CD4-positive, alpha-beta T cell treated with Interferon alpha-2 for 1 hour (primary cell): ENCODE measurements around the gene AGAP1.
"Not testable (repeated sequence)": the region's sequence is repeated elsewhere in the genome, so short reads cannot be mapped to it uniquely, and the experiment has no call there.

Source experiments
- DNase-seq, 2 donors: peaks; one replicate each; pipeline ENCODE4 v3.0.0-alpha.2; 2020 to 2022

Gene AGAP1

DNA sequence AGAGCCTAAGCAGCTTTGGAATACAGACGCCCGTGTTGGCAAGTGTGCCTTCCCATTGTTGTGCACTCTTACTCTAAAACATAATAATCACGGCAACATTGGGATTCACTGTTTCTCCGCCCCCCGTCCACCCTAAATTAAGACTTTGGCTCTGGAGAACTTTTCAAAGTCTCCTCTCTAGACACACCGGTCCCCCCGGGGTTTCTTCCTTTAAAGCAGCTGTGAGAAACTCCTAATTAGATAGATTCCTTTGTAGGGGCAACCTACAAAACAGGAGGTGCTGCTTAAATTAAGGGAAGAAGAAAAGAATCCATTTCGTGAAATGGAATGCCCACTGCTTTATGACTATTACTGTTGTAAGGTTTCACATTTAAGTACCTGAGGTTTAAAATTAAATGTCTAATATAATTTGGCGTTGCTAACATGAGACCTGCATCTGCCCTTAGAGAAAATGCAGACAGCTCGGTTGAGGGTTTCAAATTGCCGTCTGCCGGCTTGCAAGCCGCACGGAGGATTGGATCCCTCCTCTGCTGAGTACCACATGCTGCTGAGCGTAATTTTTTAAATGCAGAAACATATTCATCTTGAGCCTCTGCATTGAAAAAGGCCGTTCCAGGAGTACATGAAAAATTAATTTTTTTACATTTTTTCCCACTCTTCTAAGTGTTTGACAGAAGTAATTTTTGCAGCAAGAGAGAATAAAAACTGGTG is 441.1 kb downstream of the AGAP1 start:
- DNase-seq: no peak

DNA sequence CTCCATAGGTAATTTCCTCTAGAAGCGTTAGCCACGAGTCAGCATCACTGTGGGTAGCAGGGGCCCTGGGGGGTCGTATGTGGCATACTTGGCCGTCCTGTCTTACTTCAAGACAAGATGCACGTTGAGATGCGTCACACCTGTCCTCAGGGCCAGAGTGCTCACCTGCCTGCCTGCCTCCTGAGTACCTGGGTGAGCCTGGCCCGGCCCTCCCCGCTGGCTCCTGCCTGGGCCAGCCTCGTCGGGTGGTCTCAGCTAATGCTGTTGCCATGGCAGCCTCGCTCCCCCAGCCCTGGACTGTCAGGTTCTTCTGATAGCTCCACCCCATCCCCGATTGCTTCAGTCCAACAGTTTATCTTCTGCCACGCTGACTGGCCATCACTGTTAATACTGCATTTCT is 441.9 kb downstream of the AGAP1 start:
- no peak for DNase-seq

DNA sequence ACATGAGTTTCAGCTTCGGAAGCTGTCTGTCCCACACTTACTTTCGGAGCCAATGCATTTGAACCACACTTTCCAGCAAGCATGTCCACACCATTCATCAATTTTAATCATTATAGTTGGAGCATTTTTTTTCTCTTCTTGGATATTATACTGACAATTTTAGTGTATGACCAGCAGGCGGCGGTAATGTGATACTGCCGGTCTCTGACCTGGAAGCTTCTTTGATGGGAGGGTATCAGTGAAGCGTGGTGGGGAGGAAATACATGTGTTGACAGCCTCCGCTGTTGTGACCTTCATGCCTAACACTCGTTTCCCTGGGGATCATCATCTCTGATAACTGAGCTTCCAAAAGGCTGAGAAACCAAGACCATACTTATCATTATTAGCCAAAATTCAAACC is 442.6 kb downstream of the AGAP1 start:
- no peak for DNase-seq

DNA sequence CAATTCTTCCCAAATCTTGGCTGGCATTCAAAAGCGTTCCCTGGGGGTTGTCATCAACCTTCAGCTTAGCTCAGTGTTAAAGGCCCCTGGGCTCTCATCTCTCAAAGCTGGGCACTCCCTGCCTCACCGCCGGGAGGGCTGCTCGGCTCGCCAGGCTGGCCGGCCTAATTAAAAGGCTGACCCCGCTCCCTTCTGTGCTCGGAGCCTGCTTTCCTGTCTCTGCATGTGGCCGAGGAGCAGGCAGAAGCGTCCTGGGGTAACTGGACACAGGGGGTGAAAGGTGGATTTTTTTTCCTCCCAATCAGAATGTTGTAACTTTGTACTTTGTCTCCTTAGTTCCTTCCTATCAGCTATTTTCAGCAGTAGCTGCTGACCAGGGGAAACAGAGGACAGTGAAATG is 443.2 kb downstream of the AGAP1 start:
- DNase-seq: no peak

DNA sequence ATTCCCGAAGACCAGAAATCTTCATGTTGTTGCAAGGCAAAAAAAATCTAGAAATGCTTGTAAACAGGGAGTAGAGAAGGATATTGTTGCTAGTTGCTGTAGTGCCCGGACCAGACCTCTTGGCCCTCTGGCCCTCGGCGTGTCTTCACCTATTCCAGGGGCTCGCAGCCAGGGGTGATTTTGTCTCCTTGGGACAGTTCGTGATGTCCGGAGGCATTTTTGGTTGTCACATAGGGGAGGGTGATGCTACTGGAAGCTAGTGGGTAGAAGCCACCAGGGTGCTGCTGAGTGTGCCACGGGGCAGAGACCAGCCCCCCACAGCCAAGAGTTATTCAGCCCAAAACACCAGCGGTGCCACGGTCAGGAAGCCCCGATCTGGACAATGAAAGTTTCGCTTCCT is 443.7 kb downstream of the AGAP1 start:
- no peak for DNase-seq

DNA sequence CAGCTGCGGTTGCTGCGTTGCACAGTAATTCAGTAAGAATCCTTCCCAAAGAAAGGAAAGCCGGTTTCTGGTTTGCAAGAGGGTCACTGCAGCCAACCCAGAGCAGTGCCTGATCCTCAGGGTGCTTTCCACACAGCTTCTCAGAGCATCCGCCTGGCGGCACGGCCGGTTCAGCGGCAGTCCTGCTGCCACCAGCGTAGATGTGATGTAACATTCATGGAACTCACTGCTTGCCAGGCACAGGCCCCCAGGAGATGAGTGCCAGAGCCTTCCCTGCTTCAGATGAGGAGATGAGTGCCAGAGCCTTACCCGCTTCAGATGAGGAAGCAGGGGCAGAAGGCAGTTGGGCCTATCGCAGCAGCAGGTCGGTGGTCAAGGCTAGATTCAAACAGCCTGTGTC is 444.1 kb downstream of the AGAP1 start:
- no peak for DNase-seq

DNA sequence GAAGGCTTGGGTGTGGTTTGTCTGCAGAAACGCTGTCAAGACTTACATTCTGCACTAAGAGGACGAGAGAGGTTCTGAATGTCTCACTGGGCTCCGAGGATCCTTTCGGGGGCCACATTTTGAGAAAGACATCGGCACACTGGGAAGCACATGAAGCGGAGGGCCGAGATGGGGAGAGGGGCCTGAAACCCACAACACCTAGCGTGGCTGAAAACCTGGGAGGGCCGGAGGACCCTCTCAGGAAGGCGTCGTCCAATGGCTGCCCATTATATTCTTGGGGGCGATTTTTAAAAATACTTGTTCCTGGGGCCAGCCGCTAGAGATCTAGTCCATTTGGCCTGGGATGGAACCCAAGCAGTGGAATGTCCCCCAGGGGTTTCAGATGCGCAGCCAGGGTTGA is 444.8 kb downstream of the AGAP1 start:
- DNase-seq: no peak

DNA sequence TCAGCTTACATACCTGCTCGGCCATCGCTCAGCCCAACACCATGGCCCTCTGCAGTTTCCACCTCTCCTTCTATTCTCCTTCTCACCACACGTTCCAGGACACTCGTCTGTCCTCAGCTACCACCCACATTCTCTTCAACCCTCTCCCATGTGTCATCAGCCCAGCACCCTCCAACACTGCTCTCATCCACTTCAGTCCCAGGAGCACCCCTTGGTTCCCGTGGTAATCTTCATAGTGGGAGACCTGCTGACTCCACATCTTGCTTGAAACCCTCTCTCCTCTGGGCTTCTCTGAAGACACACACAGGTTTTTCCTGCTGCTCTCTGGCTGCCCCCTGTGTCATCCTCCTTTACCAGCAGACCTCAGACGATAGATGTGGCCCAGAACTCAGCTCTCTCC is 445.6 kb downstream of the AGAP1 start:
- no peak for DNase-seq

DNA sequence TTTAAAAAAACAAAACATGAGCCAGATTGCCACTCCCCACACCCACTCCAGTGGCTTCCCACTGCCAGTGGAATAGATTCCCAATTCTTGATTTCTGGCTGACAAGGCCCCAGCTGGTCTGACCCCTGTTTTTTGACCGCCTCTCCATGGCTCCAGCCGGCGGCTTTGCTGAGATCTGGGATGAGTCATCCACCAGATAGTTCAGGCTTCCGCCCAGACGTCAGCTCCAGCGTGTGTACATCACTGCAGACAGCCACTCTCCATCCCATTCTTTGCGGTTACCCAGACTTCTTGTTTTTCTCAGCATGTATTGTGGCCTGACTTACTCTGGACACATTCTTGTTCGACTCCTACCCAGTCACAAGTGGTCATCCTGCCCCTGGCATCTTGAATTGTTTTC is 446.5 kb downstream of the AGAP1 start:
- no peak for DNase-seq

DNA sequence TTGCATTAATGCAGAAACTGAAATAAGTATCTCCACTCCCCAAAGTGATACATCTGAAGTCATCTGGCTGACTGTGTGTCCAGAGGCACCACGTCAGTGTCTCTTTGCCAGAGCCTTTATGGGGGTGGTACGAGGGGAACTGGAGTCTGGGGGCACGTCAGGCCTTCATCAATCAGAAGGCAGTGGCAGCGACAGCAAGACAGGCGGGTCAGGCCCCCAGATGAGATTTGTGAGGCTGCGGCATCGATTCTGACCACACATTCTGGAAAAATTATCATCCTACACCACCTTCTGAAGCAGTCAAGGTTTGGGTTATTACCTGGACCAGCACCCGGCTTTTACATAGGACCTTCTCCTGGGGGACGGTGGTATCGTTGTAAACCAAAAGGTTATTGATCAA is 450.7 kb downstream of the AGAP1 start:
- no peak for DNase-seq

DNA sequence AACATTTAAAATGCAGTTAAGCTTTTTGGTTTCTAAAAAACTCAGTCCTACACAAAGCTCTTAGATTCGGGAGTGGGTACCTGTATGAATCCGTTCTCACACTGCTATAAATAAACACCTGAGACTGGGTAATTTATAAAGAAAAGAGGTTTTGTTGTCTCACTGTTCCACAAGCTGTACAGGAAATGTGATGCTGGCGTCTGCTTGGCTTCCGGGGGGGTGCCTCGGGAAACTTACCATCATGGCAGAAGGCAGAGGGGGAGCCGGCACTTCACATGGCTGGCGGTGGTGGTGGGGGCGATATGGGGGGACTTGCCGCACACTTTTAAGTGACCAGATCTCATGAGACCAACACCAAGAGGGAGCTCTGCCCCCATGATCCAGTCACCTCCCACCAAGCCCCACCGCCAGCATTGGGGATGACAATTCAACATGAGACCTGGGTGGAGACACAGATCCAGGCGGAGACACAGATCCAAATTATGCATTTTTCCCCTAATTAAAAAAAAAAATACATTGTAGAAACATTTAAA is 451.8 kb downstream of the AGAP1 start:
- DNase-seq: peak in 1 of 2 donors; percentile 8

DNA sequence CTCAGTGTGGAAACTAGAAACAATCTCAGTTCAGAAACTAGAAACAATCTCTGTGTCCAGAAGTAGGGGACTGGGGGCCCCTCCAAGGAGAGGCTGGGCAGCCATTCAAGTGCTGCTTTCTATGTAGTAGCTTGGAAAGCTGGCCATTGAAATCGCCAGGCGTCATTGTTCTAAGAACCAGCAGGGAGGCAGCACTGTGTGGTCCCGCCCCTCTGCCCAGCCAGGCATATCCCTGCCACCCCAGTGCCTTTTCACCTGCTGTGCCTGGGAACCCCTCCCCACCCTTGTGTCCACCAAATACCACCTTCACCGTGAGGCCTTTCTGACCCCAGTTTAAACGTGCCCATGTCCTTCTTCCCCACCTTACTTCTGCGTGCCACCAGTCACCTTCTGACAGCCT is 452.7 kb downstream of the AGAP1 start:
- DNase-seq: no peak

DNA sequence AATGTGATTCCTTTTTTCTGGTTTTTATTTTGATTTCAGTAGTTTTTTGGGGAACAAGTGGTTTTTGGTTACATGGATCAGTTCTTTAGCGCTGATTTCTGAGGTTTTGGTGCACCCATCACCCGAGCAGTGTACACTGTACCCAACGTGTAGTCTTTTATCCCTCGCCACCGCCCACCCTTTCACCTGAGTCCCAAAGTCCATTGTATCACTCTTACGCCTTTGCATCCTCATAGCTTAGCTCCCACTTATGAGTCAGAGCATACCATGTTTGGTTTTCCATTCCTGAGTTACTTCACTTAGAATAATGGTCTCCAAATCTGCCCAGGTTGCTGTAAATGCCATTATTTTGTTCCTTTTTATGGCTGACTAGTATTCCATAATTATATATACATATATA is 453.2 kb downstream of the AGAP1 start:
- not testable (repeated sequence) for DNase-seq

DNA sequence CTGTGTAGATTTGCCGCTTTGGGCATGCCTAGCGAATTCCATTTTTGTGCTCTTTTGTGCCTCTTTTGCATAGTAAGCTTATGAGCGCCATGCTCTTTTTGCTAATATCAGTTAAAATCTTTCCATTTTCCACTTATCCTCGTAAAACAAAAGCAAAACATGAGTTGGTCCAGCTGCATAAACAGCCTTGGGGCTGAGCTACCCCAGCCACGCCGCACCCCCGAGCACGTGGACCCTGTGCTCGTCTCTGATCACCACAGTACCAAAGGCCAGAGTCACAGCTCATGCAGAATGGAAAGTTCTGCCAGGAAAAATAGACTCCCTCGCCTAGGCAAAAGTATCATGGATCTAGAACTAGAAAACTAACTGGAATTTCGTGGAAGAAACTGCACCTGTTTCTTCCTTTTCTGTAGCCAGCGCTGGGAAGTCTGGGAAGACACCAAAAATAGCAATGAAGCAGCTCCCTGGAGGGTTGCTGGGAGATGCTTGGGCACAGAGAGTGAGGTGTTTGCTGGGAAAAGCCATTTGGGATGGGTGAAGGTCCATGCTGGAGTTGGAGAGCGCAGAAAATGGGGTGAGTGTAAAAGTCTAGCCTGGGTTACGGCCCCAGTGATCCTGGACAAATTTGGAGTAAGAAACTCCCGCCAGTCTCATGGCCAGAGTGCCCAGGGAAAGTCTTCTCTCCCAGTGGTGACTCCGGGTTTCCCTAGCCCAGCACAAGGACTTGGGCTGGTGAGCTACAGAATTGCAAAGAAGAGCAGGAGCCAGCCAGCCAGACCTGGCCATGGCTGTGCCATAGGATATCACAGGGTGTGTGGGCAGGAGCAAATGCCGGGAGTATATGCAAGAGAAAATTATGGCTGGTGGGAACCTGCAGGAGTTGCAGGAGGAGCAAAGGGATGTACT is 456.0 kb downstream of the AGAP1 start:
- DNase-seq: no peak

DNA sequence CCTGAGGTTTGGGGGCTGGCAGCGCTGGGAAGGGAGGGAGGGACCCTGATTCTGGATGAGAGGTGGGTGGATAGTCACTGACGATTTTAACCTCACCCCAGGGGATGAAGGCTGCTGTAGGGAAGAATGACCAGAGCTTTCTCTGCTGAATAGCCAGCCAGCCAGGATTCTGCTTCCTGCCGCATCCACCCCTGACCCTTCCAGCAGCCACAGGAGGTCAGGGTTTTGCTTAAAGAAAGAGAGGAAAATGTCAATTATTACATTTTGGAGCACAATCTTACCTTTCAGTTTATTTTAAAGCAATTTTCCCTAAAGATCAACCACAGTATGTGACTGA is 456.6 kb downstream of the AGAP1 start:
- DNase-seq: no peak

DNA sequence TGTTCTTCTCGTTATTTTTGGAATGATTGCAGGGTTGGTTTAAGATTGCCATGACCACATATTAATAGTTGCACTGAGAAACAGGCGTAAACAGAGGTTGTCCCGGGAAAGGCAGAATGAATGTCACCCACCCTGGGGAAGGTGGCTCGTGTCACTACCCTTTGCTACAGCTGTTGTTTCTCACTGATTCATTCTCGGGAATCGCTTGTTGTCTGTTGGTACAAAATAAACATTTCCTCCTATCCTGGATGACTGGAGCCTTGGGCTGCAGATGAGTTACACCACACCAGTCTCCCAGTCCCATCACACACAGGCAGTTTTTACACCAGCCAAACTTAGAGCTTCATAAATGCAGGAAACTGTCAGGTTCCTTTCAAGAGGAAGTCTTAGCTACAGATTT is 457.6 kb downstream of the AGAP1 start:
- DNase-seq: no peak

DNA sequence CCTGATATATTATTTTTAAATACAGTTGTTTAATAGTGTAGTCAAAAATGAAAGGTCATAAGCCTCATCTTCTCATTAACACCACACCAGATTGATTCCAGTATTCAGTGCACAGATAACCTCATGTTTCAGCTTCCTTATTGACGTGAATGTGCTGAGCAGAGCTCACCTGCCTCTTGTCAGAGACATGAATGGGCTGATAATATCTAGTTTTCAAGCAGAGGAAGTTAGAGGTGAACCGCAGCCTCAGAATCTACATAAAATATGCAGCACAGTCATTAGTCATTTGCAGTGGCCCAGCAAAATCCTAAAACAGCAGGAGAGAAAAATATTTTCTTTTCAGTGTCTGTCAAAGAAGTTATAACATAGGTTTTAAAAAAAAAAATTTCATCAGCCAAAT is 458.1 kb downstream of the AGAP1 start:
- peak in 1 of 2 donors; percentile 47 for DNase-seq

DNA sequence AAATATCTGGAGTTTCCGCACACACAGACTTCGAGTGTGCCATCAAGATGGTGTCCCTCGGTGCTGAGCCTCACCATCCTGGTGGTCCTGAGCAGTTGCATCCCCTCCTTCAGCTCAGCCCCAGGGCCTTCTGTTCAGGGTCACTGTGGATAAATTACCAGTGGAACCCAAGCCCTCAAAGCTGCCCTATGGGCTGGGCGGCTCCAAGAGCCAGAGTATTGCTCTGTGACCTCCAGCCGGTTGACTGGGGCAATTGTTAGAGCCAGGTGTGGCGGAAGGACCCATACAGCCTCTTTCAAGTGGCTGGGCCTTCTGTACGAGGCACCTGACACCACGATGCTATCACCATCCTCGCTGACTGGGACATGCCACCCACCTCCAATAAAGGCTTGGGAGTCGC is 458.9 kb downstream of the AGAP1 start:
- no peak for DNase-seq

DNA sequence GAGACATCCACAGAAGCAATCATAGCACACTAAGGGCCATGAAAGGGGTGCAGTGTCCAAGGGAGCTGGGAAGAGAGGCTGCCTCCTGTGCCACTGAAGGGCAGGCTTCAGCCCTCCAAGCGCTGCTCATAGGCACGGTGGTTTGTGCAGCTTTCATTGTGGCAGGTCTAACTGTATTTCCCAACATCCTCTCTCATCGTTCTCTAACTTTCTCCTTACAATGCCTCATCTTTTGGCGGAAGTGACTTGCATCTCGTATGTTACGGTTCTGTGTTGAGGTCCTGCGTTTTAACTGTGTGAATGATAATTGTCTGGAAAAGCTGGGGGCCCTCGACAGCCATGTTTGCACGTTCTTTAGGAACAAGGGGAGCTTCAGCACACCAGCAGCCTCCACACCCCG is 460.4 kb downstream of the AGAP1 start:
- no peak for DNase-seq

DNA sequence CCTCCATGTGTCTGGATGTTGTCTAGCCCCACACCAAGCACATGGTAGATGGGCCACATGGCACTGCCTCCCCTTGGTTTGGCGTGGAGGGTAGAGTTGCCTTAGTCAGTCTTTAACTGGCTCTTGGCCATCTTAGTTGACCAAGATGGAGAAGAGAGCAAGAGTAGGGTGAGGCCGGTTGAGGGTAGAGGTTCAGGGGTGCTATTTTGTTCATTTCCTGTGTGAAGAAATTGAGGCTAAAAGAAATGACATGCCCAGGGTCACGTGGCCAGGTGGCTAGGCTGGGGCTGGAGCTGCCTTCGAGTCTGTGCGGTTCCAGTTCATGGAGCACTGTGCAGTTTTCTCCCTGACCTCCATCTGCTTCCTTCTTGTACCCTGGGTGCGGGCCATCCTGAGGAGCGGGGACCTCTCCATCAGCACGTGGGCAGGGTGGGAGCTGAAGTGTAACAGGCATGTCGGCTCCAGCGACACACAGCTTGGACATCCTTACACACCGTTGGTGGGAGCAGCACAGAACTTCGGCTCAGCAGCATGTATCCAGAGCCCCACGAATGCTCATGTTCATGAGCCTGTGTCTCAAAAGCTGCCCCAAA is 461.1 kb downstream of the AGAP1 start:
- no peak for DNase-seq

DNA sequence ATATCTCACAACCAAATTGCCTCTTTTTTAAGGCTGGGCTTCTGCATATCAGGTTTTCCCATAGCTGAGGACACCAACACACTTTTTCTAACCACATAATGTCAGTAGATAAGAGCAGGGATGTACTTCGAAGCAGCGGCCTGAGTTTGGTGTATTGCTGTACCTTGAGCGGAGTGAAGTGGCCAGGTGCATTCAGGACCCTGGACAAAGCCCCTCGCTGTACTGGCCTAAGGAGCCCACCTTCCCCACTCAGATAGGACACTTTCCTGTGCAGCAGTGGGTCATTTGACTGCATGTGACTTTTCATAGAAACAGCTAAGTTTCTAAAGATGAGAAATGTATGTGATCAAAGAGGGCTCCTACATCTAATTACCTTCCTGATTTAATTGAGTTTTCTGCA is 461.8 kb downstream of the AGAP1 start:
- no peak for DNase-seq

DNA sequence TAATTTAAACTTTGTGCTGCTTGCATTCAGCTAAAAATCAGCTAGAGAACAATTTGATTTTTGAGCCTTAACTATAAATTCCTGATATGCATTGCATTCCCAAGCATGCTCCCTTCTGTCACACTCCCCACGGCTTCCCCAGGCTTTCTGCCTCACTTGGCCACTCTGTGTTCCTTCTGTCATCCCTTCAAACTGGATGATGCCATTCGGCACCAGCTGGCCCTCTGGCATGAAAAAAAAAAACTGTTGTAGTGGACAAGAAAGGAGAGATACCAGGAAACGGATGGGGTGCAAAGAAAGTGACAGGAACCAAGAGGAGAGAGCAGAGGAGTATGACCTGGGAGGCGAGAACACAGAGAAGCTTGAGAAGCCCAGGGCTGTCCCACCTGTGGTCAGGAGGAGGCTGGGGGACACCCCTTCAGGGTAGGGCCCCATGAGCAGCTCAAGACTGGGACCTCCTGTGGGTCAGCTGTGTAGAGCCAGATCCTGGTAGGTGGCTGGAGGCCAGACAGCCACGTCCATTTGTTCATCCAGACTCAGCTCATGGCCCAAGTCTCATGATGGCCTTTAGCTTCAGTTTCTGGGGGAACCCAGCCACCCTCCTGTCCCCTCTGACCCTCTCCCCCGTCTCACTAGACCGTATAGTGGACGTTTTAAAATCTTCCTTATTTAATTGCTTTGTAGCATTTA is 462.6 kb downstream of the AGAP1 start:
- no peak for DNase-seq

DNA sequence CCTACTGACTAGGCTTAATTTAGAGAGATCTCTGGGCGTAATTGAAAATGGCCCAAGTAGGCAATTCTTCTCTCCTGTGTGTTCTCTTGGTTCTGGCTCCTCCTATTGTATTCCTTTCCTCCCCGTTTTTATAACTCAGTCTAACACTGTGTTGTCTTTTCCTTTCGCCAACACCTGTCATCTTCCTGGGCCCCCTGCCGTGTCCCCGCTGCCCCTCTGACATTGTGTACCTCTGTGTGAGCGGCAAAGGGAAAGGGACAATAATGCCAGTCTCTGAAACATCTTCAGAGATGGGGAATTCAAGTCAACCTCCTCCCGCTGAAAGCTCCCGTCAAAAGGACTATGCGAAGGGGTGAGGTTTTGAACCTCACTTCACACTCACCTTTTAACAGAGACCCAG is 463.4 kb downstream of the AGAP1 start:
- no peak for DNase-seq
